Astrocyte of the spinal cord (primary cell): Measurements from ENCODE around the gene ZC3H18.

Source experiments
- DNase-seq: peaks from one replicate; pipeline ENCODE4 v3.0.0; 2011; ENCODE audit warnings: low read depth, low spot score
- H3K4me3 ChIP-seq: 2 replicates; pipeline ENCODE4 v1.5.1; 2011; ENCODE audit warnings: low read depth, mild to moderate bottlenecking, low read length, moderate library complexity
- in situ Hi-C: cut with HindIII; loops from 2 replicates; pipeline ENCODE4 v1.10.0; 2017; ENCODE audit warnings: low sequenced_read_pairs
- TF ChIP-seq, protein P1 (sequence below): IDR thresholded peaks from 2 replicates; pipeline ENCODE4 v1.5.1; 2012; ENCODE audit warnings: low read depth, mild to moderate bottlenecking, low read length, inconsistent platforms

ZC3H18 gene

DNA sequence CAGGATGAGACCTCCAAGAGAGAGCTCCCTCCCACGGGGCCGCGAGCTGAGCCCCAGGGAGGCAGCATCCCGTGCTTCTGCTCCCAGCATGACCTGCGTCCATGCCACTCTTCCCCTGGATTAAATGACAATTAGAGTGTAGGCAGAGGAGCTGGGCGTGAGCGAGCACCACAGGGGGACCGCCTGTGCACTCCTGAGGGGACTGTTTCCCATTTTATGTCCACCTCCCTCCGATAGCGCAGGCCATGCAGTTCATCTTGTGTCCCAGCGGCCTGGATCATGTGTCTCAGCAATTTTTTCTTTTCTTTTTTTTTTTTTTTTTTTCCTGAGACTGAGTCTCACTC, 62.4 kb downstream of the ZC3H18 start:
- TF ChIP-seq, protein P1, sequence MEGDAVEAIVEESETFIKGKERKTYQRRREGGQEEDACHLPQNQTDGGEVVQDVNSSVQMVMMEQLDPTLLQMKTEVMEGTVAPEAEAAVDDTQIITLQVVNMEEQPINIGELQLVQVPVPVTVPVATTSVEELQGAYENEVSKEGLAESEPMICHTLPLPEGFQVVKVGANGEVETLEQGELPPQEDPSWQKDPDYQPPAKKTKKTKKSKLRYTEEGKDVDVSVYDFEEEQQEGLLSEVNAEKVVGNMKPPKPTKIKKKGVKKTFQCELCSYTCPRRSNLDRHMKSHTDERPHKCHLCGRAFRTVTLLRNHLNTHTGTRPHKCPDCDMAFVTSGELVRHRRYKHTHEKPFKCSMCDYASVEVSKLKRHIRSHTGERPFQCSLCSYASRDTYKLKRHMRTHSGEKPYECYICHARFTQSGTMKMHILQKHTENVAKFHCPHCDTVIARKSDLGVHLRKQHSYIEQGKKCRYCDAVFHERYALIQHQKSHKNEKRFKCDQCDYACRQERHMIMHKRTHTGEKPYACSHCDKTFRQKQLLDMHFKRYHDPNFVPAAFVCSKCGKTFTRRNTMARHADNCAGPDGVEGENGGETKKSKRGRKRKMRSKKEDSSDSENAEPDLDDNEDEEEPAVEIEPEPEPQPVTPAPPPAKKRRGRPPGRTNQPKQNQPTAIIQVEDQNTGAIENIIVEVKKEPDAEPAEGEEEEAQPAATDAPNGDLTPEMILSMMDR: no peak
- DNase-seq: no peak
- H3K4me3 ChIP-seq: no peak overlapping the region
- in situ Hi-C loops: no loop called here

DNA sequence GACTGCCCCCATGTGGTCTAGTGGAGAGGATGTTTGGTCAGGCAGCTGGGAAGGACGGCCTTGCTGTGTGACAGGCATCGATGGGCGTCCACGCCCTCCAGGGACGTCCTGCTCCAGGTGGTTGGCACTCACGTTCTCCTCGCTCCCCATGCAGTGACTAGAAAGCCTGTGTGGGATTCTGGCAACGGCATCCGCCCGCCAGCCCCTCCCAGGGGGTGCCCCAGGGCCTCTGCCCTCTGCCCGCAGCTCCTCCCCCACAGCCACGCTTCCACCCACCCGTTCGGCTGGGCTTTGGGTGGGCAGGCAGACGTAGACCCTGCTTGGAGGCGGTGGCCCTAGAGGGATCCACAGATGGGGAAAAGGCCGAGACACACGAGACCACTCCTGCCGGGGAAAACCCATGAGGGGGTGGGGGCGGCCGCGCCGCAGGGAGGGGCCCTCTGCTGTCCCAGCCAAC, 63.5 kb downstream of the ZC3H18 start:
- DNase-seq: no peak
- in situ Hi-C loops: no loop called here
- no peak overlapping the region for H3K4me3 ChIP-seq
- TF ChIP-seq, protein P1: peak; percentile 45

DNA sequence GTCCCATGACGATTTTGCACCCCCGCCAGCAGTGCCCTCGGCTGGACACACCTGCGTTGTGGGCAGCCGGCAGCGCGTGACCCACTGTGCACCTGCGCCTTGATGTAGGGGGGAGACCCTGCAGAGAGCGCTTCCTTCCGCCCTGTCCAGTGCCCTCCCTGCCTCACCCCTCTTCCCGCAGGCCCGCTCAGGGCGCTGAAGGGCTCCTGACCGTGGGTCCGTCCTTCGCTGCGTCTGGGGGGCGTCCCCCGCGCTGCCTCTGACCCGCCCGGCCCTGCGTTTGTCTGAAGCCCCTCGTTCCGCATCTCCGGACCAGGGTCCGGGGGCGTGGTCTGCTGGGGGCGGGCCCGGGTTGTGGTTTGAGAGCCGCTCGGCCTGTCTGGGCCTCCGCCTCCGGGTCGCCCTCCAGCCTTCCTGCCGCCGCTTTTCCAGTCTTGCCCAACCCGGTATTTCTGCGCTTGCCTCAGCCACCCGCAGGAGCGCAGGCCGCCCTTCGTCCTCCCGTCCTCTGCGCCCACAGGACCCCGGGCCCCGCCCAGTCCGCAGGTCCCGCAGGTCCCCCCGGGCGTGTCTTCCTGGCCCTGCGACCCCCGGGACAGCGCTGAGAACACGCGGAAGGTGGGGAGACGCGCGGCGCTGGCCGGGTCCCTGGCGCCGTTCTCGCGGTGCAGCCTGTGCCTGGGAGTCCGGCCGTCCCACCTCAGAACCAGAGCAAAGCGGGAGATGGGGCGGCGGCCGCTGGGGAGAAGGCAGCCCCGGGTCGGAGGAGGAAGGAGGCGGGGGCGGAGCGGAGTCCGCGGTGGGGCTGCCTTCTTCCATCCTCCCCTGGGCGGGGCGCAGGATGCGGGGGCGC, 64.2 kb downstream of the ZC3H18 start:
- H3K4me3 ChIP-seq: peak overlapping the region; percentile 21
- TF ChIP-seq, protein P1: no peak
- no peak for DNase-seq
- in situ Hi-C loops: no loop called here

DNA sequence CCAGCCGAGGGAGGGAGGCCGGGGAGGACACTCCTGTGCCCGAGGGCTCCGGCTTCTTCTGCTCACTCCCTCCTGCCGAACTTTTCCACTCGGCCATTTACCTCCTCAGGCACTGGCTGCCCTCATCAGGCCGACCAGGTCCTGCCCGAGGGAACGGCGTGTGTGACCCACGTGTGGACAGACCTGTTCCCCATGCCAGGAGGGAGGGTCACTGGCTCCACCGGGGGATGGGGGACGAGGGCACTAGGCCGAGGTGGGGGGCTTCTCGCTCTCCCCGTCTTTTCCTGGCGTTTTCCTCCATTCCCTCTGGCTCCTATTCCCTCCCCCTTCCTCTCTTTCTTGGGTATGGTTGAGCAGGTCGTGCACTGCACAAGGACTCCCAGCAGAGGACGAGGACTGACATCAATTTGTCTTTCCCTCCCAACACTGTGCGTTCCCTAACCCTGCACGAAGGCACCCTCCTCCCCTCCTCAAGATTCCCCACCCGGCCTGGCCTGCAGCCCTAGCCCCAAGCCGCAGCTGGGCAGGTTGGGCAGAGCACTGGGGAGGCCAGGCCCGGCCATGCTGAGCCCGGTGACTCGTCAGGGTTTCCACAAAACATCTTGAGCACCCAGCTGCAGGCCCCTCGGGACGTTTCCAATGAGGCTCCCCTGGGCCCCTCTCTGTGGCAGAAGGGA, 64.9 kb downstream of the ZC3H18 start:
- TF ChIP-seq, protein P1: no peak
- in situ Hi-C loops: no loop called here
- H3K4me3 ChIP-seq: peak overlapping the region; percentile 21
- no peak for DNase-seq

DNA sequence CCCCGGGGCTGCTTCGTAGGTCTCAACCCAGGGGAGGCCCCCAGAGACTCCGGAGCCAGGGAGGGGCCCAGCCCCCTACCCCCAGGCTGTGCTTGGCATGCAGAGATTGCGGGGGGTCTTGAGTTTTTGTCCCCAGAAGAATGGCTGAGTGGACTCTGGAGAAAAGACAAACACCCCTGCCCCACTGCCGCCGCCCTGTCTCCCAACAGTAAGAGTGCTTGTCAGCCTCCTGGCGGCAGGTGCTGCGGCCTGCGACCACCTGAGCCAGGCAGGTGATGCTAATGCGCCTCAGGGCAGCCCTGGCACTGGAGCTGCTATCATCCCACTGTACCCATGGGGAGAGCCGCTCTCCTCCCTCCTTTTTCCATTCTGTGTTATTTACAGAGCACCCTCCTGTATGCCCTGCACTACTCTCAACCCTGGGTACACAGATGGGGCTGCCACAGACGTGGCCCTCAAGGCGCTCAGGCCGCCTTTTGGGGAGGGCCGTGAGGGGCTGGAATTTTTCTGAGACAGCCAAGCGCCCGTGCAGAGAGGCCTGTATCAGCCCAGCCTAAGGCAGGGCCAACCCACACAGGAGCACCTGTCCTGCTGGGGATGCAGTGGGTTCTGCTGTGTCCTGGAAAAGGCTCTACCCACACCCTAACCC, 65.6 kb downstream of the ZC3H18 start:
- TF ChIP-seq, protein P1: no peak
- DNase-seq: no peak
- in situ Hi-C loops: no loop called here
- H3K4me3 ChIP-seq: no peak overlapping the region

DNA sequence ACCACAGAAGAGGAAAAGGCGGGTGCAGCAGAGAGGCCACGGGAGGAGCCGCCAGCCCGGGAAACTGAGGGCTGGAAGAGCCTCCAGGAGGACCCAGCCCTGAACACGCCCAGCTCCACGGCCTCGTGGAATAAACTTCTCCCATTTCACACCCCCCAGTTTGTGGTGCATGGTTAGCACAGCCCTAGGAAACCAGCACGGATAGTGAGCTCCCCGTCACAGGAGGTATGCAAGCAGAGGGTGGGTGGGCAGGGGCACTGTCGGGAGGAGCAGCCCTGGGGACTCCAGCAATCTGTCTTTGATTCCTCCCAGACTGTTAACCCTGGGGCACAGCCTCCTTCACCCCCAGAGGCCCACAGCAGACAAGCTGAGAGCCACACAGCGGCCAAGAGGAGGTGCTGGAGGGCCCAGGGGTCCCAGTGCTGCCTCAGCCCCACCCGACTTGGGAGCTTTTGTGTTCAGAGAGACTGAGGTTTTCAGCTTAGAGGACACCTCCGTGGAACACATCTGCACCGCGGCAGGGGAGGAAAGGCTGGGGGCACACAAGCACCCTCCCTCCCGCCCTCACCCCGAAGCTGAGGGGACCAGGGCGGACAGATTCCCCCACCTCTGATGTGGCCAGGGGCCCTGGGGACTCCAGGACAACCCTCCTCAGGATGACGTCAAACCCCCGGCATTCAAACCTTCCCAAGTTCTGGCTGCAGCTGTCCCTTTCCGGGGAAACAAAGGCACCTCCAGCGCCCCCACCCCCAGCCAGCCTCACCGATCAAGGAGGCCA, 66.5 kb downstream of the ZC3H18 start:
- in situ Hi-C loops: no loop called here

More for the DNA sequence above, 66.5 kb downstream of the ZC3H18 start:
- H3K4me3 ChIP-seq: no peak overlapping the region
- TF ChIP-seq, protein P1: no peak
- no peak for DNase-seq
